WTC11 (cell line): Measurements from ENCODE around the gene CDH22. TPM values are rescaled to one million over a fixed set of nuclear protein-coding genes. Genes with fewer than 3 reads are reported as not detected.

ENCODE experiments used
- ATAC-seq: fragments of 200-7000 bp; cut with Tn5 transposase; 2 replicates; pipeline ENCODE4 v1.10.0; 2021; ENCODE audit warnings: mild to moderate bottlenecking, moderate library complexity
- CTCF ChIA-PET: fragments of 300-600 bp; sonication (Branson Sonifier 250); formaldehyde crosslinking; loops from one replicate; lab custom pipeline; 2021; ENCODE audit warnings: antibody characterized with exemption; lab: Charles Lee
- POLR2A ChIA-PET: fragments of 350-600 bp; sonication (Branson Sonifier 250); formaldehyde crosslinking; loops from one replicate; lab custom pipeline; 2021; ENCODE audit warnings: antibody characterized with exemption; lab: Charles Lee
- DNase-seq: peaks from one replicate; pipeline ENCODE4 v3.0.0; 2021; ENCODE audit warnings: low spot score
- H3K27ac Mint-ChIP-seq: 2 replicates; pipeline ENCODE4 v1.8.0; 2021; ENCODE audit warnings: mixed read lengths
- H3K27me3 Mint-ChIP-seq: 2 replicates; pipeline ENCODE4 v1.8.0; 2021; ENCODE audit warnings: low read depth, mild to moderate bottlenecking, moderate library complexity, mixed read lengths
- H3K36me3 Mint-ChIP-seq: 2 replicates; pipeline ENCODE4 v1.8.0; 2021; ENCODE audit warnings: mixed read lengths
- H3K4me1 Mint-ChIP-seq: 2 replicates; pipeline ENCODE4 v1.8.0; 2022; ENCODE audit warnings: mixed read lengths
- H3K4me3 Mint-ChIP-seq: 2 replicates; pipeline ENCODE4 v1.8.0; 2021; ENCODE audit warnings: mild to moderate bottlenecking, moderate library complexity, mixed read lengths
- H3K9me3 Mint-ChIP-seq: 2 replicates; pipeline ENCODE4 v1.8.0; 2021; ENCODE audit warnings: mixed read lengths
- AFF4 ChIP-seq: sonication (generic); formaldehyde crosslinking; IDR thresholded peaks from 2 replicates; pipeline ENCODE4 v1.8.1; 2023; ENCODE audit warnings: mild to moderate bottlenecking, missing genetic modification reagents, borderline replicate concordance
- AR ChIP-seq: fragments of 250-450 bp; sonication (Bioruptor Pico); IDR thresholded peaks from 2 replicates; pipeline ENCODE4 v1.9.0; 2021; ENCODE audit warnings: mild to moderate bottlenecking
- ATF3 ChIP-seq: sonication (generic); formaldehyde crosslinking; conservative IDR thresholded peaks from 2 replicates; pipeline ENCODE4 v1.8.1; 2022; ENCODE audit warnings: mild to moderate bottlenecking, missing genetic modification reagents
- CBFB ChIP-seq: sonication (generic); formaldehyde crosslinking; IDR thresholded peaks from 2 replicates; pipeline ENCODE4 v1.8.1; 2022; ENCODE audit warnings: mild to moderate bottlenecking, low read depth, missing genetic modification reagents
- E2F4 ChIP-seq: sonication (generic); formaldehyde crosslinking; IDR thresholded peaks from 2 replicates; pipeline ENCODE4 v1.8.1; 2022; ENCODE audit warnings: low read depth, mild to moderate bottlenecking, moderate library complexity, missing genetic modification reagents, borderline replicate concordance
- FOXP1 ChIP-seq: sonication (generic); formaldehyde crosslinking; IDR thresholded peaks from 2 replicates; pipeline ENCODE4 v1.8.0; 2022; ENCODE audit warnings: missing genetic modification reagents, mild to moderate bottlenecking, moderate library complexity, borderline replicate concordance
- GABPB1 ChIP-seq: sonication (generic); formaldehyde crosslinking; IDR thresholded peaks from 2 replicates; pipeline ENCODE4 v1.8.1; 2023; ENCODE audit warnings: mild to moderate bottlenecking, missing genetic modification reagents
- HMGXB4 ChIP-seq: sonication (generic); formaldehyde crosslinking; IDR thresholded peaks from 2 replicates; pipeline ENCODE4 v1.8.1; 2023; ENCODE audit warnings: mild to moderate bottlenecking, moderate library complexity, missing genetic modification reagents
- IRF2 ChIP-seq: sonication (generic); formaldehyde crosslinking; IDR thresholded peaks from 2 replicates; pipeline ENCODE4 v1.8.0; 2022; ENCODE audit warnings: low read depth, missing genetic modification reagents, borderline replicate concordance
- JAZF1 ChIP-seq: fragments of 250-450 bp; sonication (Bioruptor Pico); IDR thresholded peaks from 2 replicates; pipeline ENCODE4 v1.9.0; 2021; ENCODE audit warnings: moderate library complexity, mild to moderate bottlenecking, inconsistent platforms
- JUN ChIP-seq: sonication (generic); formaldehyde crosslinking; IDR thresholded peaks from 2 replicates; pipeline ENCODE4 v1.8.0; 2023; ENCODE audit warnings: mild to moderate bottlenecking, missing genetic modification reagents
- MLX ChIP-seq: sonication (generic); formaldehyde crosslinking; IDR thresholded peaks from 2 replicates; pipeline ENCODE4 v1.8.1; 2023; ENCODE audit warnings: mild to moderate bottlenecking, missing genetic modification reagents, moderate library complexity
- NFE2L1 ChIP-seq: sonication (generic); formaldehyde crosslinking; IDR thresholded peaks from 2 replicates; pipeline ENCODE4 v1.8.1; 2023; ENCODE audit warnings: missing genetic modification reagents
- NR2C2 ChIP-seq: sonication (generic); formaldehyde crosslinking; IDR thresholded peaks from 2 replicates; pipeline ENCODE4 v1.8.0; 2022; ENCODE audit warnings: mild to moderate bottlenecking, missing genetic modification reagents
- RORB ChIP-seq: fragments of 250-450 bp; sonication (Bioruptor Pico); IDR thresholded peaks from 2 replicates; pipeline ENCODE4 v1.9.0; 2021; ENCODE audit warnings: mild to moderate bottlenecking
- SMAD3 ChIP-seq: sonication (generic); formaldehyde crosslinking; IDR thresholded peaks from 2 replicates; pipeline ENCODE4 v1.8.0; 2022; ENCODE audit warnings: missing genetic modification reagents, mild to moderate bottlenecking, borderline replicate concordance
- STAT6 ChIP-seq: sonication (generic); formaldehyde crosslinking; conservative IDR thresholded peaks from 2 replicates; pipeline ENCODE4 v1.8.1; 2023; ENCODE audit warnings: mild to moderate bottlenecking, low read depth, missing genetic modification reagents, moderate library complexity
- TCF7 ChIP-seq: sonication (generic); formaldehyde crosslinking; IDR thresholded peaks from 2 replicates; pipeline ENCODE4 v1.8.0; 2022; ENCODE audit warnings: mild to moderate bottlenecking, low read depth, missing genetic modification reagents, moderate library complexity
- USF2 ChIP-seq: sonication (generic); formaldehyde crosslinking; IDR thresholded peaks from 2 replicates; pipeline ENCODE4 v1.8.1; 2023; ENCODE audit warnings: mild to moderate bottlenecking, missing genetic modification reagents, moderate library complexity
- ZNF219 ChIP-seq: sonication (generic); formaldehyde crosslinking; IDR thresholded peaks from 2 replicates; pipeline ENCODE4 v1.8.0; 2023; ENCODE audit warnings: missing genetic modification reagents, mild to moderate bottlenecking, borderline replicate concordance
- ZNF423 ChIP-seq: fragments of 250-450 bp; sonication (Bioruptor Pico); IDR thresholded peaks from 2 replicates; pipeline ENCODE4 v2.1.2; 2022; ENCODE audit warnings: mild to moderate bottlenecking, moderate library complexity
- ZNF671 ChIP-seq: fragments of 250-450 bp; sonication (Bioruptor Pico); IDR thresholded peaks from 2 replicates; pipeline ENCODE4 v1.8.0; 2021; ENCODE audit warnings: mild to moderate bottlenecking
- total RNA-seq: library from RNA; stranded (reverse); gene quantifications from 3 replicates; pipeline ENCODE4 v1.2.3, GENCODE V29; 2021

The CDH22 gene
- total RNA-seq, 1 experiment from 2014 or later, result 0.13 TPM

GRCh38 chr20:46228670-46229069, 79.6 kb downstream of the CDH22 start (continued):
- TF ChIP-seq STAT6 (no peak), E2F4 (CRISPR knock-in tag) (no peak), ZNF671 (no peak), AFF4 (CRISPR knock-in tag) (no peak), ZNF219 (no peak), SMAD3 (CRISPR knock-in tag) (no peak), USF2 (CRISPR knock-in tag) (no peak), ATF3 (CRISPR knock-in tag) (no peak), NFE2L1 (CRISPR knock-in tag) (no peak)

- DNase-seq, result no peak
- ATAC-seq, result no peak; the same call in 1 of the 2 replicates
- H3K4me3 Mint-ChIP-seq, result peak overlapping the region; percentile 42
- peaks cover 34% of the 10 kb centered on the region for H3K4me1 Mint-ChIP-seq
- POLR2A ChIA-PET, result no interaction called here
- H3K27ac Mint-ChIP-seq, result no peak overlapping the region
- H3K9me3 Mint-ChIP-seq, result no peaks in the 10 kb centered on the region
- CTCF ChIA-PET, result interaction anchor here (0.8 to 1.6 kb wide), 5 partner anchors 80 to 205 kb away, joined by 3 to 4 read pairs (median 3); no protein-coding TSS in a partner anchor
- no peaks in the 10 kb centered on the region for H3K36me3 Mint-ChIP-seq
- H3K27me3 Mint-ChIP-seq, result peaks cover 3% of the 10 kb centered on the region
- TF ChIP-seq FOXP1, result no peak
- no peak for TF ChIP-seq JUN (CRISPR knock-in tag)
- no peak for TF ChIP-seq ZNF671
- TF ChIP-seq AR (CRISPR knock-in tag), result no peak
- TF ChIP-seq JAZF1, result no peak
- no peak for TF ChIP-seq IRF2 (CRISPR knock-in tag)
- TF ChIP-seq ZNF423 (CRISPR knock-in tag), result no peak
- no peak for TF ChIP-seq MLX (CRISPR knock-in tag)
- TF ChIP-seq GABPB1 (CRISPR knock-in tag), result no peak
- no peak for TF ChIP-seq TCF7 (CRISPR knock-in tag)
- no peak for TF ChIP-seq NR2C2 (CRISPR knock-in tag)
- no peak for TF ChIP-seq RORB (CRISPR knock-in tag)
- no peak for TF ChIP-seq HMGXB4 (CRISPR knock-in tag)
- no peak for TF ChIP-seq CBFB (CRISPR knock-in tag)
These were observed 81.0 kb downstream of the CDH22 start for GRCh38 chr20:46227272-46227767.
